UCSD-AML1 (cell line): ENCODE data around the gene HOXB5.

Experiments used
- DNase-seq: peaks from one replicate; lab custom pipeline; 2025; ENCODE audit not compliant: unreplicated experiment; lab: John Stamatoyannopoulos, UW

The HOXB5 gene

GRCh38 chr17:48563385-48563838 lies 30.2 kb downstream of the HOXB5 start:
- DNase-seq = no peak

GRCh38 chr17:48562934-48563333 lies 30.6 kb downstream of the HOXB5 start:
- DNase-seq = no peak

- DNase-seq = no peak
These were observed 31.4 kb downstream of the HOXB5 start for GRCh38 chr17:48561884-48562810.

DNA sequence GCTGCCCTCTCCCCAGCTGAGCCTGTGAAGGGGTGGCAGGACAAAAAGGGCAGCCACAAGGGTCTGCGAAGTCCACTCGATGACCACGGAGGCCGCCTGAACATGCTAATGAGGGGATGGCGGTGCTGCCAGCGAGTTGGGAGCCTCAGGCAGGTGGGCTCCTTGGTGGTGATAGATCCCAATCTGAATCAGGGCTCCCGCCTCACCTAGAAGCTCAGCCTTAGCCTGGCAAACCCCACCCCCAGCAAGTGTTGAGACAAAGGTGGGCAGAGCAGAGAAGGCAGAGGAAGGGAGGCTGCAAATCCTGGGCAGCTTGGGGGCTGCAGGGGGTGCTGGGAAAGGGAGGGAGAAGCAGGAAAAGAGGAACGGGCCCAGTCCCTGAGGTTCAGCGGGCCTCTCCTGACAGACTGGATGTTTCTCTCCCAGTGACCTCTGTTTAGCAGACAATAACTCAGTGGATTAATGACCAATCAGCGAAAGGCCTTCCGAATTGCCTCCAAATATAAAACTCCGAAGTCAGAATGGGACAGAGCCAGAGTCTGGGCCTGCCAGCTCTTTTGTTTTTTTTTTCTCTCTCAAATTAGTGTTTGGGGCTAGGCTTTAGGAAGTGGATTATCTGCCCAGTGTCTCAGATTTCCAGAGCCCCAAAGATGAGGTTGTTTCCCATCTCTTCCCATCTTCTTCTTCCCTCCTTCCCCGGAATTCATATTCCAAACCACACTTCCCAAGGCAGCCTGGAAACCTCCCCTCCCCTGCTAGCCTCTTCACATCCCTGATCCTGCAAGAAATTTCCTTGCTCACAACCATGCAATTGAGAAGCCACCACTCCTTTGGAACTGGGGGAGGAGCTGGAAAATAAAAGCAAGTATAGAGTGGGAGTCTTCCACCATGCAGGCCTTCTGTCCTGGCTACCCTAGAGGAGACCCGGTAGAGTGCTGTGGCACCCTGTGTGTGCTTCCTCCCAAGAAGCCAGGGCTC lies 33.5 kb downstream of the HOXB5 start:
- no peak for DNase-seq

DNA sequence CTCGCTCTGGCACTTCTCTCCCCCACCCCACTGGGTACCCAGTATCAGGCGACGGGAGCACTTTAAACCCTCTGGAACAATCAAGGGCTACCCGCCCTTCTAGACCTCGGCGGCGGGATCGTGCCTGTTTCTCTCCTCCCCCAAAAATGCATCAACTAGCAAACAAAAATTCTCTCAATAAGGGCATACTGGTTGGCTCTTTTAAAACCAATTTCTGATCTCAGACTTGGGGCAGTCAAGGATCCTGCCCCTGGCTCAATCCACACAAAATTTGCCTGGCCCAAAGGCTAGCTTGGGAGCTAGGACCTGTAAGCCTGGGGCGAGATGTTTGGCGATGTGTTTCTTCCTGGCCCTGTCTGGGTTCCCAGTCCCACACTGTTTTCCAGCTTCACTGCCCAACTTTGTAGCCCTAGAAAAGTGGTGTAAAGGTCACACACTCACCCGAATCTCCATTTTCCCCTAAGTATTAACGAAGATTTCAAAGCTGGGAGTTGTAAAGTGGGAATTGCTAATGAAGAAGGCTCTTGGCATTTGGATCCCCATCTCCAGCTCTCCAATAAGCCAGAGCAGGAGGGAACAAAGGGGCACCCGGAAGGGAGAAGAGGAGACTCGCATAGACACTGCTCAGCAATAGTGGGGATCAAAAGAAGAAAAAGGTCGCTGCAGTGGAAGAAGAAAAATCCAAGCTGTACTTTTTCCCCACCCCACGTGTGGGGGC lies 34.3 kb downstream of the HOXB5 start:
- DNase-seq = no peak

GRCh38 chr17:48558831-48559121 lies 34.8 kb downstream of the HOXB5 start:
- no peak for DNase-seq

DNA sequence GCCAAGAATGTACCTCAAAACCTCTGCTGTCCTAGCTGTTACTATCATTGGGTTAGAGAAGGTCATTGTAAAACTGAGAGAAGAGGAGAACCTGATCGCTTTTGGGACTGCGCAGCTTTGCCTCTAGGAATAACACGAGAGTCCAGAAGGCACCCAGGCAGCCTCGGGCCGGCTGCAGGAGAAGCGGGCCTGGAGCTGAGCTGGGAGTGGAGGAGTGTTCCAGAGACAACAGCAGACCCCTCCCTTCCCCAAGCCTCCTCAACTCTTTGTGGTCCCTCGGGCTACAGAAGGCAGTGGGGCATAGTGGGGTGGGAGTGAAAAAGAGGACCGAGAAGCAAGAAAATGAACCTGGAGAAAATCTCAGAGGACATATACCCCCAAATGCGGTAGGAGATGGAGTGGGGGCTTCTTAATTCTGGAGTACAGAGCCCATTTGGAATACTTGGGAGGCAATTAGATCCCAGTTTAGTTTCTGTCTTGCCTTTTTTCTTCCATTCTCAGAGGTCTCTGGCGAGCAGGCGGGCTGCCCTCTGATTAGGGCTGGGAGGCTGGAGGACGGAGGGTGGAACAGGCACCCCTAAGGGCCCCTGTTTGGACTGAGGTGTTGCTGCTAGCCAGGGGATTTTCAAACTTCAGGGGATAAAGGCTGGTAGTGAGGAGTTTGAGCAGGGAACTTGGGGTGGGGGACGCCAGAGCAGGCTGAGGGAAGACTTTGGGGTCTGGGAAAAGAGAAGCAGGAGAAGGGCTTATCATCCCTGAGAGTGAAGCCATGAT lies 35.3 kb downstream of the HOXB5 start:
- no peak for DNase-seq

GRCh38 chr17:48556576-48557401 lies 36.8 kb downstream of the HOXB5 start:
- no peak for DNase-seq

GRCh38 chr17:48556229-48556575 lies 37.4 kb downstream of the HOXB5 start:
- DNase-seq = no peak

DNA sequence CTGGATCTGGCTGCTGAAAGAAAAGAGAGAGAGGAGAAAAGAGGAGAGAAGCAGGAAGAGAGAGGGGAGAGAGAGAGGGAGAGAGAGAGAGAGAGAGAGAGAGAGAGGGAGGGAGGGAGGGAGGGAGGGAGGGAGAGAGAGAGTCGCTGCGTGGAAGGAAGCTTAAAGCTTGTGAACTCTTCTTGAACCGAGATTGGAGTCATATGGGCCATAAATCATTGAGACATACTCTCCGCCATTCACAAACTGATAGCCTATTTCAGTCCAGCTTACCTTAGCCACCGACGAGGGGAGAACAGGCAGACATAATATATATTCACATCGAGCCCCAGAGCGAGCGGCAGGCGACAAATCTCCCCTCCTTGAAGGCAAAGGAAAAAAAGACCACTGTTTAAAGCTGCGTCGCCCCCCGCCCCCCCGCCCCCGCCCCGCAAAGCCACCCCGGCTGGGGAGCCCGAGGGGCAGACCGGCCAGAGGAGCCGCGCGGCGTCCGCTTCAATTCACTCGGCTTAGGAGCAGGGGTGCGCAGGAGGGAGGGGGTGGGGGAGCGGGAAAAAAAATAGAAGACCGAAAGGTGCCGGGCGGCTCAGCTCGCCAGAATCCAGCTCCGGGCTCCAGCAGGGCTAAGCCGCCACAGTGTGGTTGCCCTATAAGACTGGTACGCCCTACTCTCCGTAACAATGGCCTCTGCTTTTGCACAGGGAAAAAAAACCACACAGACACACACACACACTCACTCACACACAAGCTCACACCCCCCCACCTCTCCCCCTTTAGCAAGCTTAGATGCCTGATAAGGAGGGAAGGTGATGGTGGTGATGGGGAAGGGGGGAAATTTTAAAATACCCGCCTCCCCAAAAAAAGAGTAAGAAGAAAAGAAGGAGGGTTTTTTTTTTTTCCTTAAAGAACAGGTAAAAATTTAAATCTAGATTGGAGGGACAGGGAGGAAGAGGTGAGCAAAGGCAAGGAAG lies 38.0 kb downstream of the HOXB5 start:
- no peak for DNase-seq

DNA sequence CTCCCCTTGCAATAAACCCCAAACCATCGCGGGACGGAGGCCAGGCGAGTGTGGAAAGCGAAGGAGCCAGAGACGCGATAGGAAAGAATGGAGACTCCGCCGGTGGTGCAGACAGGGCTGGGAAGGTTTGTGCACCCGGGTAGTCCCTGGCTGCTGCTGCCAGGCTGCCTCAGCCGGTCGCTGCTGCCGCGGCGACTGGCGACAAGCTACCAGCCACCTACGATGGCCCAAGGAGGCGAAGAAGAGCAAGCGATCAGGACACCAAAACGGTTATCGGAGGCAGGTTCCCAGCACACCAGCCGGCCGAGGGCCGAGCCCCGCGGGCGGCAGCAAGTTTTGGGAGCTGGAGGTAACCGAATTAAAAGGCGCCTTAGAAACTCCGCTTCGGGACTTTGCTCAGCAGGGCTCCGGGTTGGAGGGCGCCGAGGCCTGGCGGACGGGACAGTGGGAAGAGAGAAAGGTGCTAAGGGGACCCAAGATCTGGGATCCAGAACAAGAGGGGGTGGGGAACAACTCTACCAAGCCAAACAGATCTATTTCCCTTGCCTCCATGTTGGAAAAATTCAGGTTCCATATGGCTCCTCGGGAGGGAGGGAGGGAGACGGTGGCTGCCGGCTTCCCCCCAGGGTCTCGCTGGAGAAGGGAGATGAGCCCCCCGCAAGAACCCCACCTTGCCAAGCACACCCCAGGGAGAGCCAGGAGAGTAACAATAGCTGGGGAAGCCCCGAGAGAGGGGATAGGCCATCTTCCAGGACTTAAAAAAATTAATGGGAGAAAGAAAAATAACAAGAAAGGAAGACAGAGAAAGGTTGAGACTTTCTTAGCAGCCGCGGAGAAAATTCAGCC lies 38.9 kb downstream of the HOXB5 start:
- DNase-seq = no peak

GRCh38 chr17:48553826-48554225 lies 39.8 kb downstream of the HOXB5 start:
- DNase-seq = no peak

DNA sequence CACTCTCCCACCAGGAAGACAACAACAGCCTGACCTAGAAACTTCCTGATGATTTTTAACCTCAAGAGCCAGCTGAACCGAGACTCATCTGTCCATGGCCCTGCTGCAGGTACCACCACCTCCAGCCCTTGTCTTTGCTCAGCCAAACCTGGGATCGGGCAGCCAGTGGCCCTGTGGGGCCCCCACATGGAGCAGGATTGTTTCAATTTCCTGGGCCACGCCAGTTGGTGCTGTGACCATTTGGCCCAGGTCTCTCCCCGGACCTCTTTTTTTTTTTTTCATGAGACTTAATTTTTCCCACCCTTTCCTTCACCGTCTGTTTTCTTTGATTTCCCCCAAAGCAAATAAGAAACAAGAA lies 40.4 kb downstream of the HOXB5 start:
- no peak for DNase-seq

DNA sequence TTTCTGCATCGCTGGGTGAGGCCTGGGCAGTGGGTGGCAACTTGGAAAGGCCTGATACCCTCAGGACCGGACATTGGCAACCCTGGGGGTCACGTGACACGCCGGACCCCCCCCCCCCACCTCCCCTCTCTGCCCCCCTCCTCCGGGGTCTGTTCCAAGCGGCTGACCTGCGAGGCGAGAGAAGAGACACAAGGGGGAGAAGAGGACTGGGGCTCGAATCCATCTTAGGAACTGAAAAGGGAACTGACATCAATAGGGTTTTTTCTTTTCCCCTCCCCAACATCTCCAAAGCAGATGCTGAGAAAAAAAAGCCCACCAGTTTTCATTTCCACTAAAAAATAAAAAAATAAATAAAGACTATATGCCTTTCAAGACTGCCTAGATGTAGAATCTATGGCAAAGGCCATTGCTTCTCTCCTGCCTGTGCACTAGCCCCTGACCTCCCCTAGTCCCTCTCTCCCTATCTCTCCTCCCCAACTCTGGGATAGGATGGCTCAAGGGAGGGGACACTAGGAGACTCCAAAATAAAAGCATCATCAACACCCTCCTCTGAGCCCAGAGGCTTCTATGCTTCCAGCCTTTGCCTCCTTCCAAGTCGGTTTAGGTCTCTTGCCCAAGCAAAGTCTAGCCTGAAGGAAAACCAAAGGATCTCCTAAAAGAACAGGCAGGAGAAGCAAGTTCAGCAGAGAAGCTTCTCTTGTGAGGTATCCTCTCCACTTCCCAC lies 41.0 kb downstream of the HOXB5 start:
- DNase-seq = no peak

- DNase-seq = no peak
These were observed 41.7 kb downstream of the HOXB5 start for GRCh38 chr17:48551596-48552465.

DNA sequence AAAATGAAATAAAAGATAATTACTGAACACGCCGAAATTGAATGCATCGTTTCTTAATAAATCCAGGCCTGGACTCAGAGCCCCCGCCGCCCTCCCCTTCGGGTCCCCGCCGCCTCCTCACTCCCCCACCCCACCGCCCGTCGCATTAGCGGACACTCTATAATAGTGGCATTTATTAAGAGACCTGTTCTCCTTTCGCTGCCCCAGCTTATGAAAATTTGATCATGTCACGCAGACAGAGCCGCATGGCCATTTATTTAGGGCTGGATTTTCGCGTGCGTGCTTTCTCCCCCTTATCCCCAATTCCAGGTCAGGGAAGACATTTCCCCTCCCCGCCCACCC lies 42.4 kb downstream of the HOXB5 start:
- no peak for DNase-seq
